ENCODE measurements around the gene VPS51.

Gene VPS51

GRCh38 chr11:65072631-65072966 is 23.4 kb upstream of the VPS51 start:
- no peak for DNase-seq (ENCODE audit: low spot score)

- DNase-seq (ENCODE audit: low spot score), result no peak
These were observed 18.6 kb upstream of the VPS51 start for GRCh38 chr11:65077451-65077850.

GRCh38 chr11:65078151-65078550 is 17.9 kb upstream of the VPS51 start:
- peak; percentile 73 for DNase-seq (ENCODE audit: low spot score)

- DNase-seq (ENCODE audit: low spot score), result no peak
These were observed 17.1 kb upstream of the VPS51 start for GRCh38 chr11:65078786-65079342.

GRCh38 chr11:65083134-65083833 is 12.7 kb upstream of the VPS51 start:
- DNase-seq (ENCODE audit: low spot score), result no peak

GRCh38 chr11:65083834-65084597 is 12.0 kb upstream of the VPS51 start, which contains the start of the genes CDCA5 and ZFPL1:
CDCA5 (minus strand) TSS chr11:65084040; CDS start chr11:65083978, 62 bp downstream.
ZFPL1 (plus strand) TSS chr11:65084222; CDS start chr11:65084699, 477 bp downstream.
- peak; percentile 98 for DNase-seq (ENCODE audit: low spot score)

GRCh38 chr11:65084598-65085375 is 11.2 kb upstream of the VPS51 start:
- no peak for DNase-seq (ENCODE audit: low spot score)

GRCh38 chr11:65085446-65085845 is 10.6 kb upstream of the VPS51 start:
- DNase-seq (ENCODE audit: low spot score), result no peak

- no peak for DNase-seq (ENCODE audit: low spot score)
These were observed 9.2 kb upstream of the VPS51 start for GRCh38 chr11:65086809-65087208.

GRCh38 chr11:65087216-65087615 is 8.8 kb upstream of the VPS51 start:
- DNase-seq (ENCODE audit: low spot score), result no peak

- DNase-seq (ENCODE audit: low spot score), result no peak
These were observed 8.2 kb upstream of the VPS51 start for GRCh38 chr11:65087827-65088226.

GRCh38 chr11:65089621-65090020 is 6.4 kb upstream of the VPS51 start:
- no peak for DNase-seq (ENCODE audit: low spot score)

GRCh38 chr11:65090628-65091027 is 5.4 kb upstream of the VPS51 start:
- no peak for DNase-seq (ENCODE audit: low spot score)

- DNase-seq (ENCODE audit: low spot score), result no peak
These were observed 587 bp upstream of the VPS51 start for GRCh38 chr11:65095427-65095826.

GRCh38 chr11:65096926-65097325 is 912 bp downstream of the VPS51 start:
- DNase-seq (ENCODE audit: low spot score), result no peak

GRCh38 chr11:65100674-65101350 is 4.8 kb downstream of the VPS51 start:
- DNase-seq (ENCODE audit: low spot score), result no peak

- no peak for DNase-seq (ENCODE audit: low spot score)
These were observed 6.4 kb downstream of the VPS51 start for GRCh38 chr11:65102142-65103095.

GRCh38 chr11:65103476-65103875 is 7.5 kb downstream of the VPS51 start:
- DNase-seq (ENCODE audit: low spot score), result no peak

- no peak for DNase-seq (ENCODE audit: low spot score)
These were observed 8.6 kb downstream of the VPS51 start for GRCh38 chr11:65104628-65105027.

GRCh38 chr11:65107078-65107477 is 11.1 kb downstream of the VPS51 start:
- DNase-seq (ENCODE audit: low spot score), result no peak
